ENCODE data around the gene FOXA1. TPM values are rescaled to one million over a fixed set of nuclear protein-coding genes. Genes with fewer than 3 reads are reported as not detected.
A peak's percentile ranks its signal among the peaks of the same experiment; 100 is the strongest.

The FOXA1 gene
- total and polyA plus RNA-seq, 7 experiments from 2014 or later: not detected

DNA sequence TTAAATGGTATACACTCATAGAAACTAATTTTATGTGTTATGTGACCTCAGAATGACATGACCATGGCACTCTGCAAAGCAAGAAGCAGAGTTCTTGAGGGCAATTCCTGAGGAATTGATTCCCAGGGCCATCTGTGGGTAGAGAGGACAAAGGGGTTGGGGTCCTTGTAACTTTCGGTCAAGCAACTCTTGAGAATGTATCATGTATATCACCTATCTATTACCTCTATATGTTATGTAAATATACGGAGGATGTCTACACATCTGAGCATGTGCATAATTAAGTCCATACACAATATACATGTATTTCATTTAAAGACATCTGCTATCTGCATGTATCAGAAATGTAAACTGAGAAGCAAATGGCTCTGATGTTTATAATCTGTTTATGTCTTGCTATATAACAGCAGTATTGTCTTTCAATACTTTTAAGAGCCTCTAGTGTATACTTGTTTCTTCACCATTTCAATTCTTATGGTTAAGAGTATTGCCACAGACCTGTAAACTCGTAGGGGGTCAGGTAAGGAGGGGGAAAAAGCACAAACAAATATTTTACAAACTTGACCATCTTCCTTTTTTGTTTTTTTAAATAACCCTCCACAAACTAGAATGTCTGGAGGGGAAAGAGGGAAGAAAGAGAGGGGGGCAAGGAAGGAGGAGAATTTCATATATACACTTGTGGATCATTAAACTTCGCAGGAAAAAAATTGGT lies 4.5 kb downstream of the FOXA1 start:
- no peaks in the 10 kb centered on the region for H3K36me3 ChIP-seq (ENCODE audit: control insufficient read depth in 2 of 3, insufficient read depth in 3 of 3, low read length in 3 of 3)
- H3K9me3 Mint-ChIP-seq: peaks cover 4 to 74% (median 24%) of the 10 kb centered on the region in 11 donors
- H3K27me3 Mint-ChIP-seq: peaks cover 72 to 79% (median 77%) of the 10 kb centered on the region in 5 donors
- CTCF ChIA-PET: no interaction called here
- peaks cover 4 to 15% (median 7%) of the 10 kb centered on the region in 7 donors for H3K4me1 Mint-ChIP-seq
- H3K4me3 ChIP-seq (ENCODE audit: low read length): no peak overlapping the region
- ATAC-seq (no peak), DNase-seq (no peak)
- intact Hi-C loops (cut with micrococcal nuclease): loop anchor here in 1 of 2 donors (5.0 to 10.0 kb wide), 2 partner anchors 284 to 617 kb away; partner anchors contain the start of gene SSTR1
- H3K27me3 ChIP-seq (ENCODE audit: control insufficient read depth in 2 of 2, insufficient read depth in 2 of 2, low read length in 2 of 2): peaks cover 0 to 6% of the 10 kb centered on the region in 2 donors
- peaks cover 0 to 35% (median 2%) of the 10 kb centered on the region in 5 donors for H3K36me3 Mint-ChIP-seq
- no peak overlapping the region for H3K27ac ChIP-seq (ENCODE audit: low read depth, low read length)
- peak overlapping the region in 1 of 9 donors; percentile 78 for H3K27ac Mint-ChIP-seq
- no peaks in the 10 kb centered on the region for H3K4me1 ChIP-seq (ENCODE audit: control insufficient read depth in 2 of 2, insufficient read depth in 2 of 2, low read length in 2 of 2)
- peak overlapping the region in 1 of 10 donors; percentile 44 for H3K4me3 Mint-ChIP-seq
- no peaks in the 10 kb centered on the region for H3K9me3 ChIP-seq (ENCODE audit: control insufficient read depth in 2 of 3, low read length in 3 of 3)
- POLR2A ChIA-PET: no interaction called here

- Mint-ChIP-seq H3K9me3 (peaks cover 4 to 77% (median 24%) of the 10 kb centered on the region in 11 donors), H3K36me3 (peaks cover 0 to 35% (median 2%) of the 10 kb centered on the region in 5 donors), H3K27ac (no peak overlapping the region), H3K4me1 (peaks cover 4 to 13% (median 7%) of the 10 kb centered on the region in 7 donors), H3K4me3 (no peak overlapping the region), H3K27me3 (peaks cover 77 to 84% (median 79%) of the 10 kb centered on the region in 5 donors)
- Histone ChIP-seq H3K36me3 (ENCODE audit: control insufficient read depth in 2 of 3, insufficient read depth in 3 of 3, low read length in 3 of 3) (no peaks in the 10 kb centered on the region), H3K4me3 (ENCODE audit: low read length) (no peak overlapping the region), H3K27me3 (ENCODE audit: control insufficient read depth in 2 of 2, insufficient read depth in 2 of 2, low read length in 2 of 2) (peaks cover 0 to 10% of the 10 kb centered on the region in 2 donors), H3K9me3 (ENCODE audit: control insufficient read depth in 2 of 3, low read length in 3 of 3) (no peaks in the 10 kb centered on the region), H3K27ac (ENCODE audit: low read depth, low read length) (no peak overlapping the region), H3K4me1 (ENCODE audit: control insufficient read depth in 2 of 2, insufficient read depth in 2 of 2, low read length in 2 of 2) (no peaks in the 10 kb centered on the region)
- ChIA-PET CTCF (no interaction called here), POLR2A (no interaction called here)
- DNase-seq: no peak
- intact Hi-C loops (cut with micrococcal nuclease): loop anchor here in 1 of 2 donors (5.0 to 10.0 kb wide), 3 partner anchors 285 to 1073 kb away; partner anchors contain the start of gene SSTR1
- ATAC-seq: no peak
These were observed 5.2 kb downstream of the FOXA1 start for GRCh38 chr14:37589715-37590427.

DNA sequence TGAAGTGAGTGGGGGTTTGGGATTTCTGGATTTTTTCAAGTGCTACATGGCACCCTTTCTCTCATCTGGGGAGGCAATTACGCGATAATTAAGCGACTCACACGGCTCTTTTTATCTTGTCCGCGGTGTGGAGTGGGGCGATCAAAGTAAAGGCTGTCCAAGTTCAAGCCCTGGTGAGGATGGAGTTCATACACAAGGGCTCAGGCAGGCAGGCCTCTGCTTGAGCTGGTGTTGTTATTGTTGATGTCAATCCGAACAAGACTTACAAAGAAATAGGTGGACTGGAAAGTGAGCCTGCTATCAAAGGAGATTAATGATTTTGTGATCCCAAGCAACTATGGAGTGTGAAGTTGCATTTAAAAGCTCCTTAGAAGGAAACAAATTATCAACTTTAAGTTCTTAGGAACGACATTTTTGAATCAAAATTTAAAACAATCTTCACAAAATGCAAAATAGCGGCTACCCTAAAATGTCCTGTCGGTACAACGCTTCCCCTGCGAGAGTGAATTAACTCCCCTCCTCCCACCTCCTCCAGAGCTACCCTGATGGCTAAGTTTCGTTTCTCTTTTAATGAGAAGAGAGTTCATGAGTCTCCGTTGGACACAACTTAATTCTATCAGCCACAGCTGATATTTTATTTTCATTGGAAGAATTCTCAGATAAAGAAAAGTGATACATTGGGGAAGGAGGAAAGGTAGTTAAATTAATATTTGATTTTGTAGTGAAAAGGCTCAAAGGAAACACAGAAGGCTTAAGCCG lies 5.9 kb downstream of the FOXA1 start:
- Mint-ChIP-seq H3K4me3 (peak overlapping the region in 2 of 10 donors; percentile 18 to 29), H3K27me3 (peaks cover 73 to 83% (median 76%) of the 10 kb centered on the region in 5 donors), H3K4me1 (peaks cover 2 to 9% (median 4%) of the 10 kb centered on the region in 7 donors), H3K9me3 (peaks cover 4 to 75% (median 24%) of the 10 kb centered on the region in 11 donors), H3K27ac (no peak overlapping the region), H3K36me3 (peaks cover 0 to 33% (median 2%) of the 10 kb centered on the region in 5 donors)
- Histone ChIP-seq H3K27me3 (ENCODE audit: control insufficient read depth in 2 of 2, insufficient read depth in 2 of 2, low read length in 2 of 2) (peaks cover 0 to 8% of the 10 kb centered on the region in 2 donors), H3K36me3 (ENCODE audit: control insufficient read depth in 2 of 3, insufficient read depth in 3 of 3, low read length in 3 of 3) (no peaks in the 10 kb centered on the region), H3K4me1 (ENCODE audit: control insufficient read depth in 2 of 2, insufficient read depth in 2 of 2, low read length in 2 of 2) (no peaks in the 10 kb centered on the region), H3K9me3 (ENCODE audit: control insufficient read depth in 2 of 3, low read length in 3 of 3) (no peaks in the 10 kb centered on the region), H3K27ac (ENCODE audit: low read depth, low read length) (no peak overlapping the region), H3K4me3 (ENCODE audit: low read length) (no peak overlapping the region)
- intact Hi-C loops (cut with micrococcal nuclease): loop anchor here in 1 of 2 donors (5.0 kb wide), 1 partner anchor 1072 kb away; no protein-coding TSS in a partner anchor
- DNase-seq (no peak), ATAC-seq (no peak)
- POLR2A ChIA-PET: no interaction called here
- CTCF ChIA-PET: no interaction called here

DNA sequence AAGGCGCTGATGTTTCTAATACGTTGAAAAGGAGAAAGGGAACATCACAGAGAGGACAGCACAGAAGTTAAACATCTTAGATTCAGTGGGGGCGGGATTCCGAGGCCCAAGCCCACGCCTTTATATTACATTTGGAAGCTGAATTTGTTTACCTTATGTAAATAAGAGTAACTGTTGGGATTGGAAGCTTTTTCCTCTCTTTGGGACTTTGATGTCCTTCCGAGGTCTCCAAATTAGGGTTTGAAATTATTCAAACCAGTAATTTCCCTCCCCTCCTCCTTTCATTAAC lies 6.4 kb downstream of the FOXA1 start:
- Mint-ChIP-seq H3K36me3 (peaks cover 0 to 31% (median 2%) of the 10 kb centered on the region in 5 donors), H3K27ac (peak overlapping the region in 1 of 9 donors; percentile 15), H3K27me3 (peaks cover 68 to 78% (median 71%) of the 10 kb centered on the region in 5 donors), H3K9me3 (peaks cover 3 to 70% (median 24%) of the 10 kb centered on the region in 11 donors), H3K4me1 (peaks cover 0 to 4% (median 0%) of the 10 kb centered on the region in 7 donors), H3K4me3 (no peak overlapping the region)
- no peak overlapping the region for H3K4me3 ChIP-seq (ENCODE audit: low read length)
- H3K27me3 ChIP-seq (ENCODE audit: control insufficient read depth in 2 of 2, insufficient read depth in 2 of 2, low read length in 2 of 2): peaks cover 0 to 7% of the 10 kb centered on the region in 2 donors
- no peaks in the 10 kb centered on the region for H3K4me1 ChIP-seq (ENCODE audit: control insufficient read depth in 2 of 2, insufficient read depth in 2 of 2, low read length in 2 of 2)
- ATAC-seq: no peak
- no peak overlapping the region for H3K27ac ChIP-seq (ENCODE audit: low read depth, low read length)
- intact Hi-C loops (cut with micrococcal nuclease): loop anchor here in 1 of 2 donors (5.0 kb wide), 1 partner anchor 1071 kb away; no protein-coding TSS in a partner anchor
- POLR2A ChIA-PET: no interaction called here
- no peaks in the 10 kb centered on the region for H3K36me3 ChIP-seq (ENCODE audit: control insufficient read depth in 2 of 3, insufficient read depth in 3 of 3, low read length in 3 of 3)
- DNase-seq: no peak
- no peaks in the 10 kb centered on the region for H3K9me3 ChIP-seq (ENCODE audit: control insufficient read depth in 2 of 3, low read length in 3 of 3)
- CTCF ChIA-PET: no interaction called here

DNA sequence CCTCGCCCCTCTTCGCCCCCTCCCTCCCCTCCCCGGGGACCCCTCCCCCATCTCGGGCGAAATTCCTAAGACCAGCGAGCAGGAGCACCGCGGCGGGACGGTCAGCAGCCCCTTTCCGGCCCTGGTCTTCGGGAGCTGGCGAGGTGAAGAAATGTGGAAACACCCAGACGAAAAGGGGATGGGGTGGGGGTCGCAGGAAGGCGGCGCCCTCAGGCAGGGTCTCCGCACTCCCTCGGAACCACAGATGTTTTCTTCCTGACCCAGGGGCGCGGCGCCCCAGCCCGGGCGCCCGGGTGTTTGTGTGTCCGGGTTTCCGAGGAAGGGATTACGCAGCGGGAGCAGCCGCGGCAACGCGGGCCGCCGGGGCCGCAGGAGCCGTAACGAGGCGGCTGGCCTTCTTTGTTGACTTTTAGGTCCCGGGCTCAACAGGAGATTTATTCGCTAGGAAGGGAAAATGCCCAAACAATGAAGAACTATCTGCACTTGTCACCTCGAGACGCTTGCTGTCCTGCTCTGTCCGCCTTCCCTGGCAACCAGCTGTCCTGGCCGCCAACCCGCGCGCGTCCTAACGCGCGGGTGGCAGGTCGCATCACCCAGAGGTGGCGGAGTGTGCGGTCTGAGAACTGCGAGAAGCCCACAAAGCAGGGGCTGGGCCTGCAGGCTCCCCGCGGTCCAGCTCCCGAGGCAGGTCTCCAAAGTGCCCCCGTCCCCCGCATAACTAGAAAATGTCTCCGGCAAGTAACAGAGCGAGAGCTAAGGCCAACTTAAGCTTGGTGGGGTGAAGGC lies 7.0 kb downstream of the FOXA1 start:
- no peaks in the 10 kb centered on the region for H3K9me3 ChIP-seq (ENCODE audit: control insufficient read depth in 2 of 3, low read length in 3 of 3)
- DNase-seq (no peak), ATAC-seq (no peak)
- no peak overlapping the region for H3K4me3 ChIP-seq (ENCODE audit: low read length)
- no peaks in the 10 kb centered on the region for H3K4me1 ChIP-seq (ENCODE audit: control insufficient read depth in 2 of 2, insufficient read depth in 2 of 2, low read length in 2 of 2)
- H3K27me3 Mint-ChIP-seq: peaks cover 64 to 77% (median 66%) of the 10 kb centered on the region in 5 donors
- H3K4me1 Mint-ChIP-seq: peaks cover 0 to 2% (median 0%) of the 10 kb centered on the region in 7 donors
- peak overlapping the region in 1 of 9 donors; percentile 15 for H3K27ac Mint-ChIP-seq
- H3K36me3 Mint-ChIP-seq: peaks cover 0 to 31% (median 2%) of the 10 kb centered on the region in 5 donors
- H3K4me3 Mint-ChIP-seq: no peak overlapping the region
- H3K36me3 ChIP-seq (ENCODE audit: control insufficient read depth in 2 of 3, insufficient read depth in 3 of 3, low read length in 3 of 3): no peaks in the 10 kb centered on the region
- no peak overlapping the region for H3K27ac ChIP-seq (ENCODE audit: low read depth, low read length)
- intact Hi-C loops (cut with micrococcal nuclease): loop anchor here in 1 of 2 donors (5.0 kb wide), 1 partner anchor 1071 kb away; no protein-coding TSS in a partner anchor
- CTCF ChIA-PET: no interaction called here
- H3K9me3 Mint-ChIP-seq: peaks cover 3 to 65% (median 24%) of the 10 kb centered on the region in 11 donors
- POLR2A ChIA-PET: no interaction called here
- peaks cover 0 to 7% of the 10 kb centered on the region in 2 donors for H3K27me3 ChIP-seq (ENCODE audit: control insufficient read depth in 2 of 2, insufficient read depth in 2 of 2, low read length in 2 of 2)
